ENCODE measurements around the gene IFNA2.
A peak's percentile ranks its signal among the peaks of the same experiment; 100 is the strongest.
"Not testable (repeated sequence)": the region's sequence is repeated elsewhere in the genome, so short reads cannot be mapped to it uniquely, and the experiment has no call there.

IFNA2 gene

GRCh38 chr9:21385131-21385670 lies at the start of gene IFNA2:
IFNA2 (minus strand) TSS chr9:21385398; CDS start chr9:21385329, 69 bp downstream.
- no peak for DNase-seq

- not testable (repeated sequence) for DNase-seq
These were observed 49.8 kb upstream of the IFNA2 start for GRCh38 chr9:21435015-21435383.

- peak; percentile 45 to 64 for DNase-seq
These were observed 49.2 kb upstream of the IFNA2 start for GRCh38 chr9:21434202-21435014.

- DNase-seq: no peak
These were observed 47.7 kb upstream of the IFNA2 start for GRCh38 chr9:21432672-21433425.

GRCh38 chr9:21429191-21429590 lies 44.0 kb upstream of the IFNA2 start:
- DNase-seq: no peak

- no peak for DNase-seq
These were observed 43.0 kb upstream of the IFNA2 start for GRCh38 chr9:21428235-21428634.

- no peak for DNase-seq
These were observed 30.5 kb upstream of the IFNA2 start for GRCh38 chr9:21415493-21416267.

GRCh38 chr9:21414220-21414940 lies 29.2 kb upstream of the IFNA2 start:
- no peak for DNase-seq

- no peak for DNase-seq
These were observed 28.4 kb upstream of the IFNA2 start for GRCh38 chr9:21413624-21414023.

- no peak for DNase-seq
These were observed 28.0 kb upstream of the IFNA2 start for GRCh38 chr9:21413151-21413550.

GRCh38 chr9:21412107-21412506 lies 26.9 kb upstream of the IFNA2 start:
- no peak for DNase-seq

- no peak for DNase-seq
These were observed 23.6 kb upstream of the IFNA2 start, which contains the start of gene IFNA8 for GRCh38 chr9:21408817-21409216. IFNA8 (plus strand) TSS chr9:21409117; CDS start chr9:21409177, 60 bp downstream.

- DNase-seq: no peak
These were observed 18.9 kb upstream of the IFNA2 start for GRCh38 chr9:21404146-21404545.

GRCh38 chr9:21402386-21403251 lies 17.4 kb upstream of the IFNA2 start:
- peak in 1 of 2 donors; percentile 17 for DNase-seq

GRCh38 chr9:21399956-21400355 lies 14.8 kb upstream of the IFNA2 start:
- no peak for DNase-seq

- no peak for DNase-seq
These were observed 13.8 kb upstream of the IFNA2 start for GRCh38 chr9:21398955-21399489.

GRCh38 chr9:21395778-21396717 lies 10.8 kb upstream of the IFNA2 start:
- peak; percentile 71 to 72 for DNase-seq

GRCh38 chr9:21392270-21392669 lies 7.1 kb upstream of the IFNA2 start:
- no peak for DNase-seq

- DNase-seq: no peak
These were observed 1.6 kb downstream of the IFNA2 start for GRCh38 chr9:21383627-21384026.
